ENCODE results near the gene HRAS. TPM values are rescaled to one million over a fixed set of nuclear protein-coding genes. Genes with fewer than 3 reads are reported as not detected.
"Not testable (repeated sequence)": the region's sequence is repeated elsewhere in the genome, so short reads cannot be mapped to it uniquely, and the experiment has no call there.

The HRAS gene
- total RNA-seq, 2 experiments from 2014 or later: 23.7 to 23.9 TPM

- no peak for TF ChIP-seq CTCF (IDR thresholded peaks at IDR 0.05)
- Mint-ChIP-seq H3K9me3 (no peaks in the 10 kb centered on the region), H3K4me3 (peak overlapping the region; percentile 93), H3K27ac (peak overlapping the region; percentile 92), H3K36me3 (ENCODE audit: low read depth) (peaks cover 10% of the 10 kb centered on the region), H3K27me3 (peaks cover 4% of the 10 kb centered on the region), H3K4me1 (ENCODE audit: low read depth) (peaks cover 45% of the 10 kb centered on the region)
- Histone ChIP-seq H3K27ac (ENCODE audit: low read depth in 1 of 2, low read length in 2 of 2) (no peak overlapping the region), H3K27me3 (ENCODE audit: control insufficient read depth in 1 of 2, insufficient read depth in 2 of 2, low read length in 2 of 2) (no peaks in the 10 kb centered on the region), H3K9me3 (ENCODE audit: control insufficient read depth in 1 of 2, insufficient read depth in 1 of 2, low read length in 2 of 2) (no peaks in the 10 kb centered on the region), H3K36me3 (ENCODE audit: insufficient read depth, low read length) (peaks cover 5% of the 10 kb centered on the region), H3K4me3 (ENCODE audit: low read length) (peak overlapping the region; percentile 49), H3K4me1 (ENCODE audit: insufficient read depth, low read length) (peaks cover 52% of the 10 kb centered on the region)
- POLR2A ChIA-PET: interaction anchor here (0.6 to 2.1 kb wide), 32 partner anchors 8 to 368 kb away, joined by 3 to 25 read pairs (median 5); partner anchors contain the start of genes BET1L, DEAF1, HRAS and IRF7
- peak in 2 of 14 experiments; percentile 9 to 54 for DNase-seq
- CTCF ChIA-PET: interaction anchor here (0.8 to 1.2 kb wide), 2 partner anchors 19 to 20 kb away, joined by 3 to 5 read pairs; no protein-coding TSS in a partner anchor
- no peak for ATAC-seq (ENCODE audit: poor library complexity)
- intact Hi-C loops (cut with DNase I, micrococcal nuclease): loop anchor here (1.0 to 5.0 kb wide), 4 partner anchors 14 to 168 kb away; partner anchors contain the start of genes LMNTD2 (in 1 of the 2), LRRC56 (in 1 of the 2) and RASSF7 (in 1 of the 2)
These were observed 40.1 kb upstream of the HRAS start for GRCh38 chr11:575313-575995.

GRCh38 chr11:574632-575312 is 39.4 kb upstream of the HRAS start:
- ATAC-seq (ENCODE audit: poor library complexity): no peak

GRCh38 chr11:574031-574570 is 38.7 kb upstream of the HRAS start:
- Mint-ChIP-seq H3K27ac (peak overlapping the region; percentile 89), H3K4me3 (peak overlapping the region; percentile 93), H3K4me1 (ENCODE audit: low read depth) (peaks cover 34% of the 10 kb centered on the region)
- H3K36me3 ChIP-seq (ENCODE audit: insufficient read depth, low read length); H3K9me3 ChIP-seq (ENCODE audit: control insufficient read depth in 1 of 2, insufficient read depth in 1 of 2, low read length in 2 of 2); H3K27me3 Mint-ChIP-seq; H3K27ac ChIP-seq (ENCODE audit: low read depth in 1 of 2, low read length in 2 of 2); H3K9me3 Mint-ChIP-seq; ATAC-seq (ENCODE audit: poor library complexity); H3K36me3 Mint-ChIP-seq (ENCODE audit: low read depth); H3K27me3 ChIP-seq (ENCODE audit: control insufficient read depth in 1 of 2, insufficient read depth in 2 of 2, low read length in 2 of 2); CTCF ChIA-PET; POLR2A ChIA-PET: not testable (repeated sequence)
- peak in 5 of 14 experiments; percentile 9 to 64 (median 59) for DNase-seq
- H3K4me1 ChIP-seq (ENCODE audit: insufficient read depth, low read length): peaks cover 47% of the 10 kb centered on the region
- intact Hi-C loops (cut with DNase I, micrococcal nuclease): loop anchor here (2.0 kb wide), 2 partner anchors 13 to 37 kb away; partner anchors contain the start of genes LMNTD2 (in 1 of the 2), LRRC56 (in 1 of the 2) and RASSF7 (in 1 of the 2)
- peak overlapping the region; percentile 49 for H3K4me3 ChIP-seq (ENCODE audit: low read length)

More at GRCh38 chr11:574632-575312, 39.4 kb upstream of the HRAS start:
- Histone ChIP-seq H3K27ac (ENCODE audit: low read depth in 1 of 2, low read length in 2 of 2) (no peak overlapping the region), H3K4me3 (ENCODE audit: low read length) (peak overlapping the region; percentile 49), H3K36me3 (ENCODE audit: insufficient read depth, low read length) (peaks cover 5% of the 10 kb centered on the region), H3K9me3 (ENCODE audit: control insufficient read depth in 1 of 2, insufficient read depth in 1 of 2, low read length in 2 of 2) (no peaks in the 10 kb centered on the region), H3K27me3 (ENCODE audit: control insufficient read depth in 1 of 2, insufficient read depth in 2 of 2, low read length in 2 of 2) (no peaks in the 10 kb centered on the region), H3K4me1 (ENCODE audit: insufficient read depth, low read length) (peaks cover 47% of the 10 kb centered on the region)
- H3K4me1 Mint-ChIP-seq (ENCODE audit: low read depth): peaks cover 40% of the 10 kb centered on the region
- ChIA-PET POLR2A (interaction anchor here (0.6 to 2.1 kb wide), 17 partner anchors 10 to 368 kb away, joined by 3 to 25 read pairs (median 9); partner anchors contain the start of genes BET1L, DEAF1, HRAS and IRF7), CTCF (interaction anchor here (1.2 kb wide), 1 partner anchor 18 kb away, joined by 3 read pairs; no protein-coding TSS in a partner anchor)
- no peaks in the 10 kb centered on the region for H3K9me3 Mint-ChIP-seq
- H3K27me3 Mint-ChIP-seq: peaks cover 4% of the 10 kb centered on the region
- H3K27ac Mint-ChIP-seq: peak overlapping the region; percentile 89
- peaks cover 10% of the 10 kb centered on the region for H3K36me3 Mint-ChIP-seq (ENCODE audit: low read depth)
- no peak for TF ChIP-seq CTCF (IDR thresholded peaks at IDR 0.05)
- peak overlapping the region; percentile 93 for H3K4me3 Mint-ChIP-seq
- intact Hi-C loops (cut with DNase I, micrococcal nuclease): loop anchor here (1.0 to 5.0 kb wide), 4 partner anchors 13 to 167 kb away; partner anchors contain the start of genes LMNTD2 (in 1 of the 2), LRRC56 (in 1 of the 2) and RASSF7 (in 1 of the 2)
- peak in 3 of 14 experiments; percentile 19 to 52 (median 43) for DNase-seq

Measured in CD4-positive, alpha-beta T cell (primary cell).